Fibroblast of upper back skin (primary cell): ENCODE results near the gene MORC2.

Experiments
- DNase-seq: peaks from one replicate; pipeline ENCODE4 v3.0.0-alpha.2; 2013

Gene MORC2

GRCh38 chr22:30968015-30968923 is at the start of gene MORC2:
Gene MORC2 (minus strand): TSS chr22:30968774. CDS start chr22:30967889, 885 bp downstream.
- DNase-seq: no peak

GRCh38 chr22:31005535-31005934 is 37.0 kb upstream of the MORC2 start:
- no peak for DNase-seq

- DNase-seq: no peak
Measured at GRCh38 chr22:31001124-31001770, 32.7 kb upstream of the MORC2 start.

GRCh38 chr22:30998329-30998728 is 29.8 kb upstream of the MORC2 start:
- no peak for DNase-seq

GRCh38 chr22:30996462-30996861 is 27.9 kb upstream of the MORC2 start:
- no peak for DNase-seq

GRCh38 chr22:30994960-30995359 is 26.4 kb upstream of the MORC2 start:
- DNase-seq: no peak

GRCh38 chr22:30992565-30992964 is 24.0 kb upstream of the MORC2 start:
- DNase-seq: no peak

GRCh38 chr22:30990690-30991089 is 22.1 kb upstream of the MORC2 start:
- no peak for DNase-seq

DNA sequence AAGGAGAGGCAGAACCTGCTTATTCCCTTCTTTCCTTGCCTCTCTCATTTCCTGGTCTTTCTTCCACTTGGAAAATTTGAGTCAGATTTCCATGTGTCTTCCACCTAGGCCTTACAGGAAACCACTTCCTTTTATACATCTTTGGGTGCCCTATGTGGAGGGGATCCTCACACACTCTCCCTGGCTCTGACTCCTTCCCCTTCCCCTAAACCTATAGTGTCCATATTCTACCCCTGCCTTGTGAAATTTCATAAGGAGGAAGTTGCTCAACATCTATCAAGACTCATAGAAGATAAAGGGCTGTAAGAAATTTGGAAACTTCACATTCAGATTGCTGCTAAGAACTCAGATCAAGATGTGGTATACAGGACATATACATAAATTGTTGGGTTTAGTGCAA is 20.9 kb upstream of the MORC2 start:
- no peak for DNase-seq

DNA sequence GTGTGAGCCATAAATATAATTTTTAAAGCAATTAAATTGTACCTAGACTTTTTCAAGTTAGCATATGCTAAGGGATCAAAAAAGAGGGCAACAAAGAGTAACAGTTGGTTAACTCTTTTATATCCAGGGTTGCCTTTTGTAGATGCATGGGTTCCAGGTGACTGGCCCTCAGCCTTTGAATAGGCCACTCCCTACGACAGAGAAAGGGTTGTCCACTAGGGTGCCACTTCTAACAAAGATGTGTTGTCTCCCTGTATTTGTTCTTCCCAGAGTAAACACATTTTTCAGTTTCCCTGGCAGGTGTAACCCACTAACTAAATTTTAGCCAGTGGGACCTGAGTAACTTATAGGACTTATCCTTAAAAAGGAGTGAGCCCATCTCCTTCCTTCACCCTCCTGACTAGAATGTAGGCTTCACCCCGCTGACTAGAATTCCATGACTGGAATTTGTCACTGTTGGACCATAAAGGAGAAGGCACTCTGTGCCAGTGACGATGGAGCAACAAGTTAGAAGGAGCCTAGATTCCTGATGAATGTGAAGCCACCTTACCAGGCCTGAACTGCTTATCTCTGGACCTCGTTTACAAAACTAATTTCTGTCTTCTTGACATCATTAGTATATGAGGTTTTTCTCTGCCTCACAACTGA is 17.1 kb upstream of the MORC2 start:
- no peak for DNase-seq

DNA sequence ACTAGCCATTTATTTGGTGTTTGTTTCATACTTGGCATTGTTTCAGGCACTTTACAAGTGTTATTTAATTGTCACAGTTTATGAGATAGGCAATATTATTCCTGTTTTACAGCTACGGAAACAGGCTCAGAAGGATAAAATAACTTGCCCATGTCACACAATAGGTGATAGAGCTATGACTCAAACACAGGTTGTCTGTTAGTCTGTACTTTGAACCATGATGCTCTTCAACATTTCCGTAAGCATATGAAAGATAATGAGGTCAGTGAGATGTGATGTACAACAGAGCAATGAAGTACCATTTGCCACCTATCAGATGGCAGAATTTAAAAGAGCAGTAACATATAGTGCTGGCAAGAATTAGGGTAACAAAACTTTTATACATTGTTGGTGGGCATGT is 15.7 kb upstream of the MORC2 start:
- no peak for DNase-seq

- DNase-seq: no peak
Measured at GRCh38 chr22:30982512-30982911, 13.9 kb upstream of the MORC2 start.

DNA sequence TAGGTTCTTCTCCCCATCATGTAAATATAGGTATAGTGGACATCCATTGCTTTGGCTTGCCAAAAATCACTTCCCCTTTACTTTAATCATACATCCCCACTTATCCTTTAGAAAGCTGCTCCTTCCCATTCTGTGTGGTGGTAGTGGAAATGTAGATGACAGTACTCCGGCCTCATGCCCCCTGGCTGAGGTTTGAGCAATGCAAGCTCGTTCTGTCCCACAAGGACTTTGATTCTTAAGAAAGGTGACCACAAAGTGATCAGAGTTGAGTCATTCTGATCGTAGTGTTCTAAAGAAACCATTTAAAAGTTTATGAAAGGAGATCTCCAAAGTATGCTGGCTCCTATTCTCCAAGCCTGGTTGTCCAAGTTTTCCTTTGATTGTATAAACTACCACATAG is 11.4 kb upstream of the MORC2 start:
- no peak for DNase-seq

GRCh38 chr22:30978304-30978962 is 9.9 kb upstream of the MORC2 start:
- no peak for DNase-seq

GRCh38 chr22:30970356-30970746 is 1.8 kb upstream of the MORC2 start:
- no peak for DNase-seq

DNA sequence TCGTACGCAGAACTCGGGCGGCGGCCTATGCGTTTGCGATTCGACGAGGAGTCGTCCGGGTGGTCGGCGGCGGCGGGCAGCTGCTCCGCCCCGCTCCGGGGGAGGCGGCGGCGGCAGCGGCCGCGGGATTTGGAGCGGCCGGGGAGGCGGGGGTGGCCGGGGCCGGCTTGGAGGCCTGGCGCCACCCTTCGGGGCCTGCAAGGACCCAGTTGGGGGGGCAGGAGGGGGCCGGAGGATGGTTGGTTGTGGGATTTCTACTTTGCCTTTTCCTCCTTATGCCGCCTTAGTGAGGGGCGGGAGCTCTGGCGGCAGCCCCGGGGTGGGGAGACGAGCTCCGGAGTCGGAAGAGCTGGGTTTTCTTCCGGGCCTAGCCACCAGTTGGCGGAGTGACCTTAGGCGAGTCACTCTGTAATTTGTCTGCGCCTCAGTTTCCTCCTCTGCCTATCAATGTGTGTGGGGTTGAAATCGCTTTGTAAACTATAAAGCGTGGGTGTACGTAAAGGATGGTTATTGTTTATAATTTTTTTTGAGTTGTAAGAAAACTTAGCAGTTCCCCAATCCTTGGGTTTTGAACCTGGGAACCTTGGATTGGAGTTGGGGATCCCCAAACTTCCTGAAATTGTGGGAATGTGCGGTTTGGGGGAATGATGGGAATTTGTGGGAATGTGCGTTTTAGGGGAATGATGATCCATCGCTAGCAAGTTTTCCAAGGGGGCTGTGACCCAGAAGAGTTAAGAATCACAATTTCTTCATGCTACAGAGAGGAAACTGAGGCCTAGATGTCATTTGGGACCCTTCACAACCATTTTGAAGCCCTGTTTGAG is 1.2 kb upstream of the MORC2 start:
- peak; percentile 27 for DNase-seq

GRCh38 chr22:30968924-30969531 is 454 bp upstream of the MORC2 start, which contains the start of gene TUG1:
Gene TUG1 (plus strand): TSS chr22:30969265.
- DNase-seq: peak; percentile 99

DNA sequence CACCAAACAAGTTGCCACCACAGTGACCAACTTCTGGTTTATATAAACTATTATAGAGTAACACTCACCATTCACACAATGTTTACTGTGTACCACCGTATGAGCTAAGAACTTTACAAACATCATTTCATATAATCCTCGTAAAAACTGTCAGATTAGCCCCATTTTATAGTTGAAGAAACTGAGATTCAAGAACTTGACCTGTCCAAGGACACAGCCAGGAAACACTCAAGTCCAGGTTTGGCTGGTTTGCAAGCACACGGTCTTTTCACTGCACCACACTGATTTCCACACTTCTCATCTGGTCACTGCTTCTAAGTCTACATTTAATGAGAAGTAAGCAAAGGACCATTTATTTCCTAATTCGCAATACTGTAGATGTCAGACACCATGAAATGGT is 3.7 kb downstream of the MORC2 start:
- no peak for DNase-seq

GRCh38 chr22:30955153-30955552 is 13.4 kb downstream of the MORC2 start:
- no peak for DNase-seq

- no peak for DNase-seq
Measured at GRCh38 chr22:30953206-30953605, 15.4 kb downstream of the MORC2 start.

DNA sequence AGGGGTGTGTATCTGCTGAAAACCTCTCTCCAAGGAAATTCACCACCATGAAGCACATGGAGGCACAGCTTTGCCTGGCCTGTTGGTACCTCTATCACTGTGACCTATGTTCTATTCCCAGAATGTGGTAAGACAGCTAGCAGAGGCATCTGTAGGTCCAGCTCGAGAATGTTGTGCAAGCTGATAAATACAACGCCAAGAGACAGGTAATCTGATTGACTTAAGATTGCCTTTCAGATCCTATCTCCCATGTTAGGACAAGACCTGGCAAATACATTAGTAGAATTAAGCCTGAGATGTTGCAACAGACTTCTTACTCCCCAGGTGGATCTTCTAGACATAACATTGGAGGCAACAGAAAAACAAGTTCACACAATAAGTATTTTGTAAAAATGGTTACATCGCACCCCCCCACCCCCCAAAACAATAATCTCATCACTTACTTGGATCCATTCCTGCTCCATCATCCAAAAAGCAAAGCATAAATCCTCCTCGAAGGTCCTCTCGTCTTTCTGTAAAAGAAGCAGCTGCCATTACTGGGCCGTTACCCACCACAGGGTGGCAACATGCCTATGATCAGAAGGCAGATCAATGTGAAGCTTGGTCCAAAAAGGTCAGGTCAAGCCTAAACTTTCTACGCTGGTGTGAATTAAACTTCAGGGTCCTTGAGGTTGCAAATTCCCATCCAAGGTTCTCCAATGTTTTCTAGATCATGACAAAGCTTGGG is 18.5 kb downstream of the MORC2 start:
- no peak for DNase-seq
